GM12878 (cell line): Measurements from ENCODE around the gene STAB2.

ENCODE experiments used
- BCL3 ChIP-seq: IDR thresholded peaks from 2 replicates; pipeline ENCODE4 v1.6.1; 2011; ENCODE audit warnings: borderline replicate concordance, low read depth, mild to moderate bottlenecking, moderate library complexity, low read length; ENCODE audit not compliant: insufficient read depth, poor library complexity, severe bottlenecking
- CEBPZ ChIP-seq: fragments of 150-350 bp; IDR thresholded peaks from 2 replicates; pipeline ENCODE4 v1.6.1; 2016; ENCODE audit warnings: low read depth, low read length
- CHD1 ChIP-seq: IDR thresholded peaks from 2 replicates; pipeline ENCODE4 v1.6.1; 2012; ENCODE audit warnings: low read depth, low read length, improper control_type of control experiment
- MYC ChIP-seq: IDR thresholded peaks from 2 replicates; pipeline ENCODE4 v1.6.1; 2011; ENCODE audit warnings: mild to moderate bottlenecking, low read length, moderate library complexity, inconsistent platforms; ENCODE audit not compliant: insufficient read depth, insufficient replicate concordance, insufficient read length, severe bottlenecking
- POLR2AphosphoS5 ChIP-seq: IDR thresholded peaks from 2 replicates; pipeline ENCODE4 v1.6.1; 2011; ENCODE audit warnings: mild to moderate bottlenecking, low read length, inconsistent platforms
- RB1 ChIP-seq: fragments of 450-650 bp; formaldehyde crosslinking; IDR thresholded peaks from 2 replicates; pipeline ENCODE4 v1.6.1; 2017; ENCODE audit warnings: mild to moderate bottlenecking, borderline replicate concordance
- TAF1 ChIP-seq: IDR thresholded peaks from 2 replicates; pipeline ENCODE4 v1.6.1; 2011; ENCODE audit warnings: mild to moderate bottlenecking, low read depth, low read length, borderline replicate concordance
- TF ChIP-seq, protein P1 (sequence below), 3 experiments: IDR thresholded peaks in 2 of 3; conservative IDR thresholded peaks in 1 of 3; 2 replicates each; pipeline ENCODE4 v1.5.1; 2011; ENCODE audit warnings: low read depth in 3 of 3, low read length in 3 of 3, mild to moderate bottlenecking in 3 of 3, control low read depth in 2 of 3, moderate library complexity in 2 of 3, inconsistent platforms in 1 of 3, mixed read lengths in 1 of 3; ENCODE audit not compliant: control insufficient read depth in 2 of 3, insufficient read depth in 1 of 3; ENCODE audit errors: extremely low read depth in 1 of 3

DNA sequence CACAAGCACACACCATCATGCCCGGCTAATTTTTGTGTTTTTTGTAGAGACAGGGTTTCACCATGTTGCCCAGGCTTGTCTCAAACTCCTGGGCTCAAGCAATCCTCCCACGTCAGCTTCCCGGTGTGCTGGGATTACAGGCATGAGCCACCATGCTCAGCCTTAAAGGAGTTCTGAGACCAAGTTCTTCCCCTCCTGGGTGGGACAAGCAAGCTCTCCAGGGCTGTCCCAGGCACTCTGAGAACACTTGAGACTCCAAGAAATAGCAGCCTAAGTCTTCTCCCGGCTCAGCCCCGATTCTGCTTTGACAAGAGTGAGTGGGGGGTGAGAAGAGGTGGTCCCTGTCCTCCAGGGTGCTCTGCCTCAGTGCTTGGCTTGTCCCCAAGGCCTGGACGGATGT lies 86.4 kb downstream of the STAB2 start:
- TF ChIP-seq, protein P1, sequence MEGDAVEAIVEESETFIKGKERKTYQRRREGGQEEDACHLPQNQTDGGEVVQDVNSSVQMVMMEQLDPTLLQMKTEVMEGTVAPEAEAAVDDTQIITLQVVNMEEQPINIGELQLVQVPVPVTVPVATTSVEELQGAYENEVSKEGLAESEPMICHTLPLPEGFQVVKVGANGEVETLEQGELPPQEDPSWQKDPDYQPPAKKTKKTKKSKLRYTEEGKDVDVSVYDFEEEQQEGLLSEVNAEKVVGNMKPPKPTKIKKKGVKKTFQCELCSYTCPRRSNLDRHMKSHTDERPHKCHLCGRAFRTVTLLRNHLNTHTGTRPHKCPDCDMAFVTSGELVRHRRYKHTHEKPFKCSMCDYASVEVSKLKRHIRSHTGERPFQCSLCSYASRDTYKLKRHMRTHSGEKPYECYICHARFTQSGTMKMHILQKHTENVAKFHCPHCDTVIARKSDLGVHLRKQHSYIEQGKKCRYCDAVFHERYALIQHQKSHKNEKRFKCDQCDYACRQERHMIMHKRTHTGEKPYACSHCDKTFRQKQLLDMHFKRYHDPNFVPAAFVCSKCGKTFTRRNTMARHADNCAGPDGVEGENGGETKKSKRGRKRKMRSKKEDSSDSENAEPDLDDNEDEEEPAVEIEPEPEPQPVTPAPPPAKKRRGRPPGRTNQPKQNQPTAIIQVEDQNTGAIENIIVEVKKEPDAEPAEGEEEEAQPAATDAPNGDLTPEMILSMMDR (IDR thresholded peaks at IDR 0.05 in 2 of 3, conservative IDR thresholded peaks at IDR 0.05 in 1 of 3; ENCODE audit: control insufficient read depth in 2 of 3, extremely low read depth in 1 of 3, insufficient read depth in 1 of 3, low read depth in 3 of 3, low read length in 3 of 3) = no peak
- no peak for TF ChIP-seq POLR2AphosphoS5
- TF ChIP-seq TAF1 = no peak
- no peak for TF ChIP-seq CHD1
- TF ChIP-seq CEBPZ = no peak
- no peak for TF ChIP-seq RB1
- no peak for TF ChIP-seq MYC
- TF ChIP-seq BCL3 = no peak
